Suppressor macrophage (primary cell): ENCODE results near the gene LRRC18.

ENCODE experiments used
- DNase-seq, 4 experiments: peaks; one replicate each; pipeline ENCODE4 v3.0.0-alpha.2; 2020 to 2022

LRRC18 gene

DNA sequence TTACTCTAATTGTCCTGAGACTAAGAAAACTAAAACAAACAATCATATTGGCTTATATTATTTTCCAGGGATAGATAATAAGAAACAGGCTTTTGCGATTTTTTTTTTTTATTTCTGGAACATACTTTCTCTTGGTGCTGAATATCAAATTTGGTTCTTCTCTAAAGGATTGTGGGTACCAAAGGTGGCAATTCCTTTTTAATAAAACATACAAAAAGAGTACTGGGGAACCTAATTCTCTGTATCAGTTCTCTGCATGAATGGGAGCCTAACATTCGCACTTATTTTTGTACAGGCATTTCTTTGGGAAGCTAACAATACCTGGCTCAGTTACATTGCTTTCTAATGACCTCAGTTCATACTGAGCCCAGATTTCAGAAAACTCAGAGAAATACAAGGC, 32.8 kb downstream of the LRRC18 start:
- DNase-seq, result no peak

- no peak for DNase-seq
Measured at GRCh38 chr10:48905311-48905710, 34.3 kb downstream of the LRRC18 start.

DNA sequence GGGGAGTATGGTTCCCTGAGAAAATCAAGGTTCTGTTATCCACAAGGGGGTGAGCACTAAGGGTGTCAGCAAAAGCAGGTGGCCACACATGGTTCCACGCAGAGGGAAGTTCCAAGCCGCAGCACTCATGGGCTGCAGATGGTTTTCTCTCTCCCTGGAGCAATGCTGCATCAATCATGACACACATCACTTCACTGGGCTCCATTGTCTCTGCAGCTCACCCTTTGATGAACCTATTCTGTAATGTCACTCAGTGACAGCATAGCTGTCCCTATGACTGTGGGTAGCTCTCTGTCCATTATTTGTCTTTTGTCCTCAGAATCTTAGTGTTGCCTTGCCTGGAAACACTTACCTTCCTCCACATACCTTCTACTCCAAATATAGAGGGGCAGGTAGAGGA, 34.8 kb downstream of the LRRC18 start:
- no peak for DNase-seq

- no peak for DNase-seq
Measured at GRCh38 chr10:48903151-48903550, 36.5 kb downstream of the LRRC18 start.

DNA sequence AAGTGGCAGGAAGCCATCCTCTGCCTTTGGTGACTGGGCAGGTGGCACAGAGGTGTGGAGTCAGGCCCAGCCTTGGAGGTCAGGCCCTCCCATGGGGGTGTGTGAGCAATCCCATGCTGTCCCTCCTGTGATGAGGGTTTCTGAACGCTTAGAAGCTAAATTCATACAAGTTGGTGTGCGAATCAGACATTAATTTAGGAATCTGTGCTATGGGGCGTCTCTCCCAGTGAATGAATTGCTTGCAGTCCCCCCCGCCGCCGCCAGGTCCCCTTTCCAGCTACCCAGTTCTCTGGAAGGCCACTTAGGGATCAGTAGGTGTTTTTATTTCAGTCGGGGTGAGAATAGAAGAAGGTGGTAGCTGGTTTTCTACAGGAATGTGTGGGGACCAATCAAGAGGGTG, 37.5 kb downstream of the LRRC18 start:
- no peak for DNase-seq

GRCh38 chr10:48901319-48901718, 38.3 kb downstream of the LRRC18 start:
- DNase-seq, result no peak

GRCh38 chr10:48900371-48900801, 39.3 kb downstream of the LRRC18 start:
- peak; percentile 52 to 82 (median 72) for DNase-seq

GRCh38 chr10:48899781-48900180, 39.9 kb downstream of the LRRC18 start:
- no peak for DNase-seq

GRCh38 chr10:48898426-48898825, 41.2 kb downstream of the LRRC18 start:
- DNase-seq, result peak in 1 of 4 experiments; percentile 18

- DNase-seq, result no peak
Measured at GRCh38 chr10:48897441-48897790, 42.2 kb downstream of the LRRC18 start.

DNA sequence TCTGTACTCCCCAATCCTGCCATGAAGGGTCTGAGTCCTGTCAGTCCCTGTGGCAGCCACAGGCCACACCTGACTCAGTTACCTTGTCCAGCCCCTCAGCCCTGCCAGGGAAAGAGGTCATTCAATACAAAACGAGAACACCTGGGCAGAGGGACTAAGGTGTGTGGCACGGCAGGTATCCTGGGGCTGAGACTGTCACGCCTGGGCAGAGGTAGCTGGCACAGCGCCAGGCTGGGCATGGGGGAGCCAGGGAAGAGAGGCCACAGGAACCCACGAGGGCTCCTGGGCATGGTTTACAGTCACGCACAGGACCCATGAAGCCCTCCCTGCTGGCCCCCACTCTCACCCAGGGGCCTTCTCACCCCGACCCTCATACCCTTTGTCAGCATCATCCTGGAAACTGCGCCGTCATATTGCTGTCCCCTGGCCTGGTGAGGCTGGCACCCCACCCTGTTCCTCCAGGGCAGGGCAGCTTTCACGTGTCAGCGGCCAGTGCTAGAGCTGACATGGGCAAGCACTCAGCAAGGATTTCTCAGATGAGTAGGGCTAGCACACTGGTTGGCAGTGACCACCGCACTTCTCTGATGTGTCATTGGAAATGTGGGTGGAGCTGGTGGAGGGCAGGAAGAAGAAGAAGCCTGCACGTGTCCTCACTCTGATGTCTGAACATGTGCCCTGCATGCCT, 42.7 kb downstream of the LRRC18 start:
- no peak for DNase-seq

DNA sequence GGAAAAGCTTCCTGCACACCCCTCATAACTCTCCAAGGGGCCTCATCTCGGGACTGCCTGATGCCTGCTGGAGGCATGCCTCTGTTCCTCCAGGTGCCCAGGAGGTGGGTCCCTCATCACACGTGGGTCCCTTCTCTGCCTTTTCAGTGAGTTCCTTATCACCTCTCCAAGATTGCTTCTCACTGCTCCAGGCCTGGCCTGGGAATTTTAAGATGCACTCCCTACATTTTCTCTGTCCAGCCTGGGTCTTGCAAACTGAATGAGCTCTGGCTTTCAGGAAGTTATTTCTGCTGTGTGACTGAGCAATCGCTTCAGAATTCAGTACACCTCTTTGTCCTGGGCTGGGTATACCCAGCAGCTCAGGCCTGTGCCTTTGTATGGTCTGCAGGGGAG, 43.8 kb downstream of the LRRC18 start:
- no peak for DNase-seq

DNA sequence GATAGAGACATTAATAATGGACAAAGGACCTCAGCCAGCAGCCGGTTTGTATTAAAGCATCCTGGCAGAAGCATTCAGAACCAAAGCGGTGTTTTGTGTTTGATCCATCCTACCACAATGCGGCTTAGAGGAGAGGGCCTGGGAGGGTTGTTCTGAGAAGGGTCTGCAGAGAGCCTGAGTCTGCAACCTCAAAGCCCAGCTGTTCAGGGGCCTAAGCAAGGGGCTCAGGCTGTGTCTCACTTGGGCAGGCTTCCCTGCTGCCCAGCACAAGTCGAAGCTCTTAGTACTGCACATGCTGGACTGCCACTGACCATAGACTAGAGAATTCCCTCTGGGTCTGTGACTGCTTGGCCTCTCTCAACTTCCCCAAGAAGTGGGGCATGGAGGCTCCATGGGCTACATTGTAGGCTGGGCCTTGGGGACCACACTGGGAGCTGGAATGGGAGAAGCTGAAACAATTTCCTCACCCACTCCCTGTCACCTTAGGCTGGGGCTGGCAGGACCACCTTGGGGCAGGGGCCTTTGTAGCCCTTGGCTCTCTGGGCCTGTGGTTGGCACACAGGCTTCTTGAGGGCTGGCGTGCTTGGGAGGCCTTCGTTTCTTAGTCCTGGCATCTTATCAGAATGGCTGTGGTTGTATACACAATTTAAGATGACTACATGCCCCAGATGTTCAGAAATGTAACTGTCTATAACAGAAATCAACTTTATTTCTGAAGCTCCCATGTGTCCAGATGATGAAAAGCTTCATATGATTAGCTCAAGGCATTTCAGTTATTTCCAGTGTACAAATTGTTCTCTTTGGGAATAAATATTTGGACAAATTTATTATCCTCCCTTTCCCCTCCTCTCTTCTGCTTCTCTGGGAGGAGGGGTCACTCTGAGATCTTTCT, 44.5 kb downstream of the LRRC18 start:
- no peak for DNase-seq

GRCh38 chr10:48890888-48891850, 48.5 kb downstream of the LRRC18 start:
- DNase-seq, result no peak

DNA sequence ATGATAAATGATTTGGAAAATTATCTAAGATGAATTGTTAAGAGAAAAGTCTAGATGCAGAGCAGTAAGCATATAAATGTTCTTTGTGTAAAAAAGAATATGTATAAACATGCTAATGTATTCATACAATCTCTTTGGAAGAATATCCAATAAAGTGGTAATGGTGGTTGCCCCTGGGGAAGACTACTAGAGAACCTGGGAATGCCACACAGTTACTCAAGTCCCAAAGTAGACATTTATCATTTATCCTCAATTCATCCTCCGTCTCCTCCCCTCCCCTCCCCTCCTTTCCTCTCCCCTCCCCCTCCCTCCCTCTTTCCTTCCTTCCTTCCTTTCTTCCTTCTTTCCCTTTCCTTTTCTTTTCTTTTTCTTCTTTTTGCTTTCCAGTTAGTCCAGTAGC, 51.7 kb downstream of the LRRC18 start:
- DNase-seq, result no peak

- no peak for DNase-seq
Measured at GRCh38 chr10:48885376-48885775, 54.3 kb downstream of the LRRC18 start.

DNA sequence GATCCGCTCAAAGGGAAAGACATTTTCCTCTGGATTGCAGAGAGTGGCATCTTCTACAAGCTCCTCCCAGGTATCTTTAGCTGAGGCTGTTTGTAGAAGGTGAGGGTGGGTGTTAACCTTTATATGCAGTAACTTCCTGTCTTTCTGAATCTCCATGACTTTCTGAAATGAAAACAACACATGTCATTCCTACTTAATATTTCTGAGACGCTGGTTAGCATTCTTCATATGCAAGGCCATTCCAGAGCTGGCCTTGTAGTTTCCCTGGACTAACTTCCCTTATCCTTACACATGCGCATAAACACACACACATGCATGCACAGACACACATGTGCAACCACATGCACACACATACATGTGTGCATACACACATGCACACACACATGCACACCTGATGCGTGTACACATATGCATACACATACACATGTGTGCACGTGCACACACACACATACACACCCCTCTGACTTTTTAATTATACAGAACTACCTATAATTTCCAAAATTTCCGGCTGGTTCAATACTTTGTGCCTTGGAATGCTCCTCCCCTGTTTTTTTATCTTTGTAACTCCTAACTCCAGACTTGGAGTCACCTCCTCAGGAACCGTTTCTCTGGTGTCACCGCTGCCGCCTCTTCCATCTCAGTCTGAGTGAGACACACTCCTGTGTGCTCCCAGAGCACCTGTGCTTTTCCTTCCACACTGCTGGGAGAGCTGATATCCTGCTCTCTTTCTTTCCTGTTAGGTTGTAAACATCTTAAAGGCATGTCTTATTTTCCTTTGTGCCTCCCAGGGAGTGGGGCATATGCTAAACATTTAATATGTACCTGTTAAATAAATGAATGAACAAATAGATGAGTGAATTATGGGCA, 55.2 kb downstream of the LRRC18 start:
- DNase-seq, result no peak

GRCh38 chr10:48883701-48884100, 55.9 kb downstream of the LRRC18 start:
- no peak for DNase-seq

GRCh38 chr10:48882881-48883280, 56.8 kb downstream of the LRRC18 start:
- DNase-seq, result no peak

GRCh38 chr10:48881937-48882336, 57.7 kb downstream of the LRRC18 start:
- no peak for DNase-seq

- no peak for DNase-seq
Measured at GRCh38 chr10:48880016-48880705, 59.5 kb downstream of the LRRC18 start.
